ENCODE results near the gene SRGAP1. TPM values are rescaled to one million over a fixed set of nuclear protein-coding genes. Genes with fewer than 3 reads are reported as not detected.
"Not testable (repeated sequence)": the region's sequence is repeated elsewhere in the genome, so short reads cannot be mapped to it uniquely, and the experiment has no call there.

Gene SRGAP1
- total RNA-seq, 2 experiments from 2014 or later: 0.02 to 0.21 TPM

DNA sequence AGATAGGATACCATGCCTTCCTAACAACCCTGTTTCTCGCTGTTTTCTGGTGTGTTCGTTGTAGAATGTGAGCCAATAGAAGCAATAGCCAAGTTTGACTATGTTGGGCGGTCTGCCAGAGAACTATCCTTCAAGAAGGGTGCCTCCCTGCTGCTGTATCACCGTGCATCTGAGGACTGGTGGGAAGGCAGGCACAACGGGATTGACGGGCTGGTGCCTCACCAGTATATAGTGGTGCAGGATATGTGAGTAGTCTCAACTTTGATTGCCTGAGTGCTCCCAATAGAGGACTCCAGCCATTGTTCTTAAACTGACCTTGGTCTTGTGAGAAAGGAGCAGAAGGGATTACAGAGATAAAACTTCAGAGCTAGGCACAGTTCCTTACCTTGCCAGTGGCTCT is 281.4 kb downstream of the SRGAP1 start:
- intact Hi-C loops (cut with DNase I, micrococcal nuclease): no loop called here
- Mint-ChIP-seq H3K36me3 (ENCODE audit: low read depth) (no peaks in the 10 kb centered on the region), H3K27ac (no peak overlapping the region), H3K4me1 (no peaks in the 10 kb centered on the region), H3K9me3 (ENCODE audit: low read depth) (no peaks in the 10 kb centered on the region), H3K4me3 (no peak overlapping the region), H3K27me3 (peaks cover 6% of the 10 kb centered on the region)
- ChIA-PET CTCF (no interaction called here), POLR2A (no interaction called here)
- no peak for ATAC-seq
- DNase-seq: no peak

GRCh38 chr12:64127811-64128210 is 283.3 kb downstream of the SRGAP1 start:
- intact Hi-C loops (cut with DNase I, micrococcal nuclease): no loop called here
- H3K4me1 Mint-ChIP-seq: no peaks in the 10 kb centered on the region
- no peak overlapping the region for H3K27ac Mint-ChIP-seq
- ATAC-seq (no peak), DNase-seq (no peak)
- H3K36me3 Mint-ChIP-seq (ENCODE audit: low read depth): no peaks in the 10 kb centered on the region
- H3K9me3 Mint-ChIP-seq (ENCODE audit: low read depth): no peaks in the 10 kb centered on the region
- H3K27me3 Mint-ChIP-seq: no peaks in the 10 kb centered on the region
- ChIA-PET CTCF (no interaction called here), POLR2A (no interaction called here)
- H3K4me3 Mint-ChIP-seq: no peak overlapping the region

DNA sequence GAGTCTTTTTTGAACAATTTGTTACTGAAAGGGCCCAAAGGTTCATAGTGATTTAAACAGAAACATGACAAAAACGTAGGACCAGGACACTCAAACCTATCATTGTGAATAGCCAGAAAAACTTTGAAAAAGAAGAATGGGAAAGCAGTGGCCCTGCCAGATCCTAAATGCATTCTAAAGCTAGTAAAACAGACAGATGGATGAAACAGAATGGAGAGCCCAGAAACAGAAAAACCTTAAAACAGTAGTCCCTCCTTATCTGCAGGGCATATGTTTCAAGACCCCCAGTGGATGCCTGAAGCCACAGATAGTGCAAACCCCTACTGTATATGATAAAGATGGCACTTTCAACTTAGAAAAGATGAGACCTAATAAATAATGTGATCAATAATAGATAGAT is 283.9 kb downstream of the SRGAP1 start:
- ChIA-PET POLR2A (no interaction called here), CTCF (no interaction called here)
- Mint-ChIP-seq H3K9me3 (ENCODE audit: low read depth) (no peaks in the 10 kb centered on the region), H3K27me3 (no peaks in the 10 kb centered on the region), H3K27ac (no peak overlapping the region), H3K4me1 (no peaks in the 10 kb centered on the region), H3K36me3 (ENCODE audit: low read depth) (no peaks in the 10 kb centered on the region), H3K4me3 (no peak overlapping the region)
- no peak for ATAC-seq
- no peak for DNase-seq
- intact Hi-C loops (cut with DNase I, micrococcal nuclease): no loop called here

GRCh38 chr12:64130476-64130875 is 286.0 kb downstream of the SRGAP1 start:
- H3K4me3 Mint-ChIP-seq; H3K27ac Mint-ChIP-seq; ATAC-seq; intact Hi-C loops (cut with DNase I, micrococcal nuclease); POLR2A ChIA-PET; H3K36me3 Mint-ChIP-seq (ENCODE audit: low read depth); H3K27me3 Mint-ChIP-seq; DNase-seq; CTCF ChIA-PET; H3K4me1 Mint-ChIP-seq: not testable (repeated sequence)
- peaks cover 12% of the 10 kb centered on the region for H3K9me3 Mint-ChIP-seq (ENCODE audit: low read depth)

DNA sequence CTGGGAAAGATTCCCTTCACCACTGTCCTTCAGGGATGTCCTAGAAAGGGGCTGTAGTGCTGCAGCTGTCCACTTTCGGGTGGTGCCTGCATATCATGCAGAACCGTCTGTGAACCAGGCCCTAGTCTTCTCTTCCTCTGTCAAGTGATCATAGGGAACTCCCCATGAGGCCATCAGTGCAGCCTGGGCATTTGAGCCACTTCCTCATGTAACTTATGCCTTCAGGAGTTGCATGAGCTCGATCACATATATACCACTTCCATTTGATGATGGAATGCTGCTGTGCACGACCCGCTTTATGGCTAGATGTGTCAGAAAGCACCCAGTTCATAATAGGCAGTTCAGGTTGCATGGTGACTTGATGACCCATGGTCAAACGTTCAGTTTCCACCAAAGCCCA is 287.0 kb downstream of the SRGAP1 start:
- CTCF ChIA-PET; H3K4me1 Mint-ChIP-seq; H3K4me3 Mint-ChIP-seq; ATAC-seq; H3K36me3 Mint-ChIP-seq (ENCODE audit: low read depth); H3K27ac Mint-ChIP-seq; DNase-seq; H3K27me3 Mint-ChIP-seq; POLR2A ChIA-PET; intact Hi-C loops (cut with DNase I, micrococcal nuclease): not testable (repeated sequence)
- H3K9me3 Mint-ChIP-seq (ENCODE audit: low read depth): peaks cover 12% of the 10 kb centered on the region

GRCh38 chr12:64132672-64133071 is 288.2 kb downstream of the SRGAP1 start:
- H3K4me1 Mint-ChIP-seq; POLR2A ChIA-PET; H3K4me3 Mint-ChIP-seq; intact Hi-C loops (cut with DNase I, micrococcal nuclease); DNase-seq; H3K36me3 Mint-ChIP-seq (ENCODE audit: low read depth); H3K27me3 Mint-ChIP-seq; ATAC-seq; CTCF ChIA-PET; H3K27ac Mint-ChIP-seq: not testable (repeated sequence)
- peaks cover 12% of the 10 kb centered on the region for H3K9me3 Mint-ChIP-seq (ENCODE audit: low read depth)

DNA sequence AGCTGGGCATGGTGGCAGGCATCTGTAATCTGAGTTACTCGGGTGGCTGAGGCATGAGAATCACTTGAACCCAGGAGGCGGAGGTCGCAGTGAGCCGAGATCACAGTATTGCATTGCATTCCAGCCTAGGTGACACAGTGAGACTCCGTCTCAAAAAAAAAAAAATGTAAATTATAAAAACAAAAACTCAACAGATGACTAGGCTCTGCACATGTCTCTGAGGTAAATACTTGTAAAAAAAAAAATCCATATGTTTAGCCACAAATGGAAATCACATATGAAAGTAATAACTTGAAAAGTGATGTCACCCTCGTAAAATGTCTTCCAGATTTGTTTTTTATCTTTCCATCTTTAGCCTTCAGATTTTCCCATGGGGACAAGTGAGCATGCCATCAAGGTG is 292.6 kb downstream of the SRGAP1 start:
- DNase-seq (no peak), ATAC-seq (no peak)
- ChIA-PET POLR2A (no interaction called here), CTCF (no interaction called here)
- no peak overlapping the region for H3K27ac Mint-ChIP-seq
- no peaks in the 10 kb centered on the region for H3K36me3 Mint-ChIP-seq (ENCODE audit: low read depth)
- H3K4me3 Mint-ChIP-seq: no peak overlapping the region
- intact Hi-C loops (cut with DNase I, micrococcal nuclease): no loop called here
- peaks cover 17% of the 10 kb centered on the region for H3K9me3 Mint-ChIP-seq (ENCODE audit: low read depth)
- no peaks in the 10 kb centered on the region for H3K4me1 Mint-ChIP-seq
- peaks cover 2% of the 10 kb centered on the region for H3K27me3 Mint-ChIP-seq

DNA sequence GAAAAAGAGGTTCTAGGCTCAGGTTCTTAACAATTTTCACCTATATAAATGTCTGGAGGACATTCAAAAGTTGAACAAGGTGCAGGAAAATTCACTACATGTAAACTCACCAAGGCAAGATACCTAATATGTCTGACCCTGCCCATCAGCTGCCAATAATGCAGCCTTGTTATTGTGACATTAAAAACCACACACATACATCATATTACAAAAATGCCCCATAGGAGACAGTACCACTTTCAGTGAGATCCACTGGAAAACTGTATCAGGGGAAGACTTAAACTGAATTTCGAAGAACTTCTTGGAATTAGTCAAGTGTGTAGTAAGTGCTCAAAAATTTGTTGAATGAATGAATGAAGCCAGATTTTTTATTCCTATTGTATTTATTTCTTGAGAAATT is 294.5 kb downstream of the SRGAP1 start:
- Mint-ChIP-seq H3K36me3 (ENCODE audit: low read depth) (no peaks in the 10 kb centered on the region), H3K4me3 (no peak overlapping the region), H3K27ac (no peak overlapping the region), H3K27me3 (peaks cover 2% of the 10 kb centered on the region), H3K4me1 (no peaks in the 10 kb centered on the region), H3K9me3 (ENCODE audit: low read depth) (peaks cover 15% of the 10 kb centered on the region)
- no peak for ATAC-seq
- no peak for DNase-seq
- CTCF ChIA-PET: no interaction called here
- POLR2A ChIA-PET: no interaction called here
- intact Hi-C loops (cut with DNase I, micrococcal nuclease): no loop called here

- H3K4me3 Mint-ChIP-seq: no peak overlapping the region
- H3K27ac Mint-ChIP-seq: no peak overlapping the region
- intact Hi-C loops (cut with DNase I, micrococcal nuclease): no loop called here
- H3K36me3 Mint-ChIP-seq (ENCODE audit: low read depth): no peaks in the 10 kb centered on the region
- H3K4me1 Mint-ChIP-seq: peaks cover under 1% of the 10 kb centered on the region
- ATAC-seq (no peak), DNase-seq (no peak)
- peaks cover 2% of the 10 kb centered on the region for H3K27me3 Mint-ChIP-seq
- ChIA-PET POLR2A (no interaction called here), CTCF (no interaction called here)
- peaks cover 6% of the 10 kb centered on the region for H3K9me3 Mint-ChIP-seq (ENCODE audit: low read depth)
These were observed 297.9 kb downstream of the SRGAP1 start for GRCh38 chr12:64142382-64142781.

GRCh38 chr12:64142784-64143183 is 298.3 kb downstream of the SRGAP1 start:
- Mint-ChIP-seq H3K27me3 (peaks cover 2% of the 10 kb centered on the region), H3K27ac (no peak overlapping the region), H3K4me1 (peaks cover 2% of the 10 kb centered on the region), H3K9me3 (ENCODE audit: low read depth) (peaks cover 6% of the 10 kb centered on the region), H3K4me3 (no peak overlapping the region), H3K36me3 (ENCODE audit: low read depth) (no peaks in the 10 kb centered on the region)
- intact Hi-C loops (cut with DNase I, micrococcal nuclease): no loop called here
- ChIA-PET POLR2A (no interaction called here), CTCF (no interaction called here)
- DNase-seq (no peak), ATAC-seq (no peak)

DNA sequence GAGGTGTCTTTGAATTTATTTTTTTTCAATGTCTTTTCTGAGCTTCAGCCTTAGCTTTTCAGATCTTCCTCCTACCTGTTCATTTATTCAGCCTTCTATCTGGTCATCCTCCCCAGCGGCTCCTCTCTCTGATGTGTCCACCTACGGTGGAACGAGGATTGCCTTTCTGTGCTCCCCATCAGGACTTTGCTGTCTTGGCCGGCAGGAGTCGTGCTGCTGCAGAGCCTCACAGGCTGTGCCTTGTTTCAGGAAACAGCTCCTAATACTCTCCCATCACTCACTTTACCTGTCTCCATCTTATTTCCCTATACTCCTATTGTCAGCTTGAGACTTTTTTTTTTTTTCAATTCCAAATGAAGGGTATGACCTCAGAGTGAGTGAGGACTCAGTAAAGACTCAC is 300.7 kb downstream of the SRGAP1 start:
- Mint-ChIP-seq H3K9me3 (ENCODE audit: low read depth) (no peaks in the 10 kb centered on the region), H3K27ac (no peak overlapping the region), H3K36me3 (ENCODE audit: low read depth) (no peaks in the 10 kb centered on the region), H3K4me3 (no peak overlapping the region), H3K27me3 (no peaks in the 10 kb centered on the region), H3K4me1 (peaks cover 2% of the 10 kb centered on the region)
- ChIA-PET POLR2A (interaction anchor here (0.5 kb wide), 1 partner anchor 298 kb away, joined by 3 read pairs; no protein-coding TSS in a partner anchor), CTCF (no interaction called here)
- intact Hi-C loops (cut with DNase I, micrococcal nuclease): no loop called here
- DNase-seq (no peak), ATAC-seq (no peak)

- H3K4me1 Mint-ChIP-seq: peaks cover 2% of the 10 kb centered on the region
- ChIA-PET POLR2A (no interaction called here), CTCF (interaction anchor here (0.9 kb wide), 1 partner anchor 10 kb away, joined by 4 read pairs; no protein-coding TSS in a partner anchor)
- intact Hi-C loops (cut with DNase I, micrococcal nuclease): no loop called here
- no peak overlapping the region for H3K27ac Mint-ChIP-seq
- no peak overlapping the region for H3K4me3 Mint-ChIP-seq
- ATAC-seq (no peak), DNase-seq (no peak)
- no peaks in the 10 kb centered on the region for H3K36me3 Mint-ChIP-seq (ENCODE audit: low read depth)
- no peaks in the 10 kb centered on the region for H3K27me3 Mint-ChIP-seq
- H3K9me3 Mint-ChIP-seq (ENCODE audit: low read depth): no peaks in the 10 kb centered on the region
These were observed 302.6 kb downstream of the SRGAP1 start for GRCh38 chr12:64147011-64147631.

GRCh38 chr12:64147875-64148274 is 303.4 kb downstream of the SRGAP1 start:
- DNase-seq: no peak
- intact Hi-C loops (cut with DNase I, micrococcal nuclease): no loop called here
- ATAC-seq: no peak
- Mint-ChIP-seq H3K27me3 (no peaks in the 10 kb centered on the region), H3K36me3 (ENCODE audit: low read depth) (no peaks in the 10 kb centered on the region), H3K27ac (no peak overlapping the region), H3K4me3 (no peak overlapping the region), H3K4me1 (peaks cover 2% of the 10 kb centered on the region), H3K9me3 (ENCODE audit: low read depth) (no peaks in the 10 kb centered on the region)
- POLR2A ChIA-PET: no interaction called here
- CTCF ChIA-PET: interaction anchor here (0.5 to 0.6 kb wide), 2 partner anchors 74 to 85 kb away, joined by 3 read pairs; partner anchors contain the start of gene KICS2

All from activated CD4-positive, alpha-beta T cell treated with anti-CD3 and anti-CD28 coated beads for 36 hours (primary cell).